GM12878 (cell line): ENCODE data around the gene DND1. TPM values are rescaled to one million over a fixed set of nuclear protein-coding genes. Genes with fewer than 3 reads are reported as not detected.

ENCODE experiments used
- JUNB ChIP-seq: IDR thresholded peaks from 2 replicates; pipeline ENCODE4 v1.6.1; 2016; ENCODE audit warnings: antibody characterized with exemption, mild to moderate bottlenecking
- MXI1 ChIP-seq: fragments of 150-350 bp; IDR thresholded peaks from 2 replicates; pipeline ENCODE4 v1.6.1; 2011; ENCODE audit warnings: low read depth, mild to moderate bottlenecking, inconsistent platforms, low read length, improper control_type of control experiment
- NBN ChIP-seq: fragments of 450-650 bp; IDR thresholded peaks from 2 replicates; pipeline ENCODE4 v1.6.1; 2016
- PAX5 ChIP-seq: IDR thresholded peaks from 2 replicates; pipeline ENCODE4 v1.6.1; 2011; ENCODE audit warnings: low read depth, low read length, borderline replicate concordance
- POU2F2 ChIP-seq: IDR thresholded peaks from 3 replicates; pipeline ENCODE4 v1.6.1; 2011; ENCODE audit warnings: low read depth, mild to moderate bottlenecking, low read length, borderline replicate concordance
- RAD51 ChIP-seq: fragments of 450-650 bp; IDR thresholded peaks from 2 replicates; pipeline ENCODE4 v1.6.1; 2016; ENCODE audit warnings: moderate library complexity, mild to moderate bottlenecking, inconsistent platforms
- RFX5 ChIP-seq: IDR thresholded peaks from 2 replicates; pipeline ENCODE4 v1.6.1; 2011; ENCODE audit warnings: low read depth, low read length, improper control_type of control experiment
- SMAD5 ChIP-seq: IDR thresholded peaks from 2 replicates; pipeline ENCODE4 v1.6.1; 2016; ENCODE audit warnings: antibody characterized with exemption, low read depth
- SP1 ChIP-seq: IDR thresholded peaks from one replicate; pipeline ENCODE4 v1.6.1; 2011; ENCODE audit warnings: low read depth, low read length
- STAT3 ChIP-seq: IDR thresholded peaks from 2 replicates; pipeline ENCODE4 v1.6.1; 2011; ENCODE audit warnings: low read depth, low read length, improper control_type of control experiment
- SUPT20H ChIP-seq: IDR thresholded peaks from 2 replicates; pipeline ENCODE4 v1.6.1; 2011; ENCODE audit warnings: low read depth, mild to moderate bottlenecking, low read length, moderate library complexity, borderline replicate concordance; ENCODE audit not compliant: control insufficient read depth
- TARDBP ChIP-seq: IDR thresholded peaks from 2 replicates; pipeline ENCODE4 v1.6.1; 2016; ENCODE audit warnings: borderline replicate concordance
- ZNF384 ChIP-seq: IDR thresholded peaks from 2 replicates; pipeline ENCODE4 v1.6.1; 2012; ENCODE audit warnings: low read depth, mild to moderate bottlenecking, low read length, improper control_type of control experiment, borderline replicate concordance
- polyA plus RNA-seq, 11 experiments: library from polyadenylated mRNA; depleted of rRNA in 4 of 11; unstranded in 6 of 11; stranded (reverse) in 5 of 11; fragments of >200 nt; fragmentation: Nextera tagmentation in 4 of 11; fragmentation: Illumina TruSeq in 1 of 11; extraction: Ambion mirVana in 4 of 11; extraction: Trizol in 1 of 11; gene quantifications; 1 replicate in 1 of 11; 2 replicates in 10 of 11; pipeline versions ENCODE4 v1.2.1 to v1.2.3, GENCODE V29; 2011 to 2016; ENCODE audit warnings: inconsistent platforms in 2 of 11, missing spikeins in 2 of 11, low read depth in 1 of 11
- total RNA-seq, 4 experiments: library from RNA; depleted of rRNA in 3 of 4; stranded (reverse); fragments of >200 nt in 3 of 4; fragmentation: Illumina TruSeq in 1 of 4; extraction: Trizol in 1 of 4; gene quantifications; 2 replicates each; pipeline versions ENCODE4 v1.2.1 to v1.2.3, GENCODE V29; 2013 to 2021
- TF ChIP-seq, protein P1 (sequence below): fragments of 450-650 bp; IDR thresholded peaks from 2 replicates; pipeline ENCODE4 v1.6.1; 2018; ENCODE audit warnings: mild to moderate bottlenecking, low read depth, moderate library complexity; ENCODE audit not compliant: partially characterized antibody
- TF ChIP-seq, protein P2 (sequence below): fragments of 450-650 bp; conservative IDR thresholded peaks from 2 replicates; pipeline ENCODE4 v1.6.1; 2017; ENCODE audit warnings: mild to moderate bottlenecking, moderate library complexity
- TF ChIP-seq, protein P3 (sequence below): IDR thresholded peaks from 2 replicates; pipeline ENCODE4 v1.6.1; 2011; ENCODE audit warnings: mild to moderate bottlenecking, low read depth, low read length, moderate library complexity; ENCODE audit not compliant: insufficient replicate concordance
- TF ChIP-seq, protein P4 (sequence below): IDR thresholded peaks from 2 replicates; pipeline ENCODE4 v1.6.1; 2012; ENCODE audit warnings: low read depth, low read length, improper control_type of control experiment
- TF ChIP-seq, protein P5 (sequence below): fragments of 450-650 bp; IDR thresholded peaks from 2 replicates; pipeline ENCODE4 v1.6.1; 2017; ENCODE audit warnings: mild to moderate bottlenecking, moderate library complexity

Gene DND1
- total and polyA plus RNA-seq, 10 of the 15 experiments (the other 5 are each of a cell fraction or from before 2014, with no cell fraction given) = 0.15 to 2.9 (median 0.73) TPM; not detected in 2

DNA sequence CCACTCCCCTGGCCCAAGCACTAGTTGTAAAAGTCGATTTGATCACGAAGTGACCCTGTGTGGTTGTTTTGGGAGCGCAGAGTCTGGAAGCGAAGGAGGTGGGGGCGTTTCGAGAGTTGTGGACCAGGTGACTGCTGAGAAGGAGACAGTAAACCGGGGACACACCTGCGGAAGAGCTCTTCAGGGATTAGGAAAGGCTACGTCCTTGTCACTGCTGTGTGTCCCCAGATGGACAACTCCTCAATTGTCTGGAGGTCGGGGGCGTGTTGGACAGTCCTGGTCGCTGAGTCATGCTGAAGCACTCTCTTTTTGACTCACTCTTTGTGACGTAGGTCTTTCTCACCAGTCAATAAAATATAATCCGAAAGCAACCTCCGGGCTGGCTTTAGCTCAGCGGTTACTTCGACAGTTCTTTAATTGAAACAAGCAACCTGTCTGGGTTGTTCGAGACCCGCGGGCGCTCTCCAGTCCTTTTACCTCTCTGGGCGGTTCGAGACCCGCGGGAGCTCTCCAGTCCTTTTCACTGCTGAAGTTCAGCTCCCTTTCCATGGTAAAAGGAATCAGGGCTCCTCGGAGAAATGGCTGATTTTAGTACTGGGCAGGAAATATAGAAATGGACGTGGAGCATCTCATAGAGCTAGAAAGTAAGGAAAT is 37.6 kb upstream of the DND1 start (continued):
- TF ChIP-seq TARDBP (peak; percentile 99), MXI1 (peak; percentile 85; the same call in 1 of the 2 replicates), RAD51 (peak; percentile 47; the same call in 1 of the 2 replicates), POU2F2 (peak; percentile 73; the same call in 2 of the 3 replicates), STAT3 (peak; percentile 65; the same call in 1 of the 2 replicates), SMAD5 (no peak), JUNB (peak; percentile 100), ZNF384 (no peak; the same call in 1 of the 2 replicates), RFX5 (0 out of 2 replicates have a peak, but pooled peaks have one; percentile 32), NBN (peak; percentile 97), SUPT20H (no peak), SP1 (no peak), PAX5 (peak; percentile 40; the same call in 1 of the 2 replicates)
- TF ChIP-seq, protein P1, sequence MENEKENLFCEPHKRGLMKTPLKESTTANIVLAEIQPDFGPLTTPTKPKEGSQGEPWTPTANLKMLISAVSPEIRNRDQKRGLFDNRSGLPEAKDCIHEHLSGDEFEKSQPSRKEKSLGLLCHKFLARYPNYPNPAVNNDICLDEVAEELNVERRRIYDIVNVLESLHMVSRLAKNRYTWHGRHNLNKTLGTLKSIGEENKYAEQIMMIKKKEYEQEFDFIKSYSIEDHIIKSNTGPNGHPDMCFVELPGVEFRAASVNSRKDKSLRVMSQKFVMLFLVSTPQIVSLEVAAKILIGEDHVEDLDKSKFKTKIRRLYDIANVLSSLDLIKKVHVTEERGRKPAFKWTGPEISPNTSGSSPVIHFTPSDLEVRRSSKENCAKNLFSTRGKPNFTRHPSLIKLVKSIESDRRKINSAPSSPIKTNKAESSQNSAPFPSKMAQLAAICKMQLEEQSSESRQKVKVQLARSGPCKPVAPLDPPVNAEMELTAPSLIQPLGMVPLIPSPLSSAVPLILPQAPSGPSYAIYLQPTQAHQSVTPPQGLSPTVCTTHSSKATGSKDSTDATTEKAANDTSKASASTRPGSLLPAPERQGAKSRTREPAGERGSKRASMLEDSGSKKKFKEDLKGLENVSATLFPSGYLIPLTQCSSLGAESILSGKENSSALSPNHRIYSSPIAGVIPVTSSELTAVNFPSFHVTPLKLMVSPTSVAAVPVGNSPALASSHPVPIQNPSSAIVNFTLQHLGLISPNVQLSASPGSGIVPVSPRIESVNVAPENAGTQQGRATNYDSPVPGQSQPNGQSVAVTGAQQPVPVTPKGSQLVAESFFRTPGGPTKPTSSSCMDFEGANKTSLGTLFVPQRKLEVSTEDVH = peak; percentile 28
- TF ChIP-seq, protein P2, sequence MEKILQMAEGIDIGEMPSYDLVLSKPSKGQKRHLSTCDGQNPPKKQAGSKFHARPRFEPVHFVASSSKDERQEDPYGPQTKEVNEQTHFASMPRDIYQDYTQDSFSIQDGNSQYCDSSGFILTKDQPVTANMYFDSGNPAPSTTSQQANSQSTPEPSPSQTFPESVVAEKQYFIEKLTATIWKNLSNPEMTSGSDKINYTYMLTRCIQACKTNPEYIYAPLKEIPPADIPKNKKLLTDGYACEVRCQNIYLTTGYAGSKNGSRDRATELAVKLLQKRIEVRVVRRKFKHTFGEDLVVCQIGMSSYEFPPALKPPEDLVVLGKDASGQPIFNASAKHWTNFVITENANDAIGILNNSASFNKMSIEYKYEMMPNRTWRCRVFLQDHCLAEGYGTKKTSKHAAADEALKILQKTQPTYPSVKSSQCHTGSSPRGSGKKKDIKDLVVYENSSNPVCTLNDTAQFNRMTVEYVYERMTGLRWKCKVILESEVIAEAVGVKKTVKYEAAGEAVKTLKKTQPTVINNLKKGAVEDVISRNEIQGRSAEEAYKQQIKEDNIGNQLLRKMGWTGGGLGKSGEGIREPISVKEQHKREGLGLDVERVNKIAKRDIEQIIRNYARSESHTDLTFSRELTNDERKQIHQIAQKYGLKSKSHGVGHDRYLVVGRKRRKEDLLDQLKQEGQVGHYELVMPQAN = peak; percentile 85
- TF ChIP-seq, protein P3, sequence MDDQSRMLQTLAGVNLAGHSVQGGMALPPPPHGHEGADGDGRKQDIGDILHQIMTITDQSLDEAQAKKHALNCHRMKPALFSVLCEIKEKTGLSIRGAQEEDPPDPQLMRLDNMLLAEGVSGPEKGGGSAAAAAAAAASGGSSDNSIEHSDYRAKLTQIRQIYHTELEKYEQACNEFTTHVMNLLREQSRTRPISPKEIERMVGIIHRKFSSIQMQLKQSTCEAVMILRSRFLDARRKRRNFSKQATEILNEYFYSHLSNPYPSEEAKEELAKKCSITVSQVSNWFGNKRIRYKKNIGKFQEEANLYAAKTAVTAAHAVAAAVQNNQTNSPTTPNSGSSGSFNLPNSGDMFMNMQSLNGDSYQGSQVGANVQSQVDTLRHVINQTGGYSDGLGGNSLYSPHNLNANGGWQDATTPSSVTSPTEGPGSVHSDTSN = no peak
- TF ChIP-seq, protein P4, sequence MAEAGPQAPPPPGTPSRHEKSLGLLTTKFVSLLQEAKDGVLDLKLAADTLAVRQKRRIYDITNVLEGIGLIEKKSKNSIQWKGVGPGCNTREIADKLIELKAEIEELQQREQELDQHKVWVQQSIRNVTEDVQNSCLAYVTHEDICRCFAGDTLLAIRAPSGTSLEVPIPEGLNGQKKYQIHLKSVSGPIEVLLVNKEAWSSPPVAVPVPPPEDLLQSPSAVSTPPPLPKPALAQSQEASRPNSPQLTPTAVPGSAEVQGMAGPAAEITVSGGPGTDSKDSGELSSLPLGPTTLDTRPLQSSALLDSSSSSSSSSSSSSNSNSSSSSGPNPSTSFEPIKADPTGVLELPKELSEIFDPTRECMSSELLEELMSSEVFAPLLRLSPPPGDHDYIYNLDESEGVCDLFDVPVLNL = no peak
- TF ChIP-seq, protein P5, sequence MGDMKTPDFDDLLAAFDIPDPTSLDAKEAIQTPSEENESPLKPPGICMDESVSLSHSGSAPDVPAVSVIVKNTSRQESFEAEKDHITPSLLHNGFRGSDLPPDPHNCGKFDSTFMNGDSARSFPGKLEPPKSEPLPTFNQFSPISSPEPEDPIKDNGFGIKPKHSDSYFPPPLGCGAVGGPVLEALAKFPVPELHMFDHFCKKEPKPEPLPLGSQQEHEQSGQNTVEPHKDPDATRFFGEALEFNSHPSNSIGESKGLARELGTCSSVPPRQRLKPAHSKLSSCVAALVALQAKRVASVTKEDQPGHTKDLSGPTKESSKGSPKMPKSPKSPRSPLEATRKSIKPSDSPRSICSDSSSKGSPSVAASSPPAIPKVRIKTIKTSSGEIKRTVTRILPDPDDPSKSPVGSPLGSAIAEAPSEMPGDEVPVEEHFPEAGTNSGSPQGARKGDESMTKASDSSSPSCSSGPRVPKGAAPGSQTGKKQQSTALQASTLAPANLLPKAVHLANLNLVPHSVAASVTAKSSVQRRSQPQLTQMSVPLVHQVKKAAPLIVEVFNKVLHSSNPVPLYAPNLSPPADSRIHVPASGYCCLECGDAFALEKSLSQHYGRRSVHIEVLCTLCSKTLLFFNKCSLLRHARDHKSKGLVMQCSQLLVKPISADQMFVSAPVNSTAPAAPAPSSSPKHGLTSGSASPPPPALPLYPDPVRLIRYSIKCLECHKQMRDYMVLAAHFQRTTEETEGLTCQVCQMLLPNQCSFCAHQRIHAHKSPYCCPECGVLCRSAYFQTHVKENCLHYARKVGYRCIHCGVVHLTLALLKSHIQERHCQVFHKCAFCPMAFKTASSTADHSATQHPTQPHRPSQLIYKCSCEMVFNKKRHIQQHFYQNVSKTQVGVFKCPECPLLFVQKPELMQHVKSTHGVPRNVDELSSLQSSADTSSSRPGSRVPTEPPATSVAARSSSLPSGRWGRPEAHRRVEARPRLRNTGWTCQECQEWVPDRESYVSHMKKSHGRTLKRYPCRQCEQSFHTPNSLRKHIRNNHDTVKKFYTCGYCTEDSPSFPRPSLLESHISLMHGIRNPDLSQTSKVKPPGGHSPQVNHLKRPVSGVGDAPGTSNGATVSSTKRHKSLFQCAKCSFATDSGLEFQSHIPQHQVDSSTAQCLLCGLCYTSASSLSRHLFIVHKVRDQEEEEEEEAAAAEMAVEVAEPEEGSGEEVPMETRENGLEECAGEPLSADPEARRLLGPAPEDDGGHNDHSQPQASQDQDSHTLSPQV = no peak
